ENCODE results near the gene CHRNE.
"Not testable (repeated sequence)": the region's sequence is repeated elsewhere in the genome, so short reads cannot be mapped to it uniquely, and the experiment has no call there.

Gene CHRNE

GRCh38 chr17:4887581-4887980 lies 15.3 kb downstream of the CHRNE start:
- no peak for DNase-seq (ENCODE audit: low read depth)

- no peak for DNase-seq (ENCODE audit: low read depth)
These were observed 16.1 kb downstream of the CHRNE start for GRCh38 chr17:4886830-4887229.

GRCh38 chr17:4884489-4884888 lies 18.4 kb downstream of the CHRNE start:
- no peak for DNase-seq (ENCODE audit: low read depth)

- DNase-seq (ENCODE audit: low read depth) = peak; percentile 36
These were observed 20.9 kb downstream of the CHRNE start for GRCh38 chr17:4881761-4882555.

GRCh38 chr17:4880857-4881256 lies 22.0 kb downstream of the CHRNE start:
- DNase-seq (ENCODE audit: low read depth) = no peak

- no peak for DNase-seq (ENCODE audit: low read depth)
These were observed 23.3 kb downstream of the CHRNE start for GRCh38 chr17:4879601-4880000.

- DNase-seq (ENCODE audit: low read depth) = no peak
These were observed 25.8 kb downstream of the CHRNE start for GRCh38 chr17:4877089-4877488.

- DNase-seq (ENCODE audit: low read depth) = no peak
These were observed 30.1 kb downstream of the CHRNE start for GRCh38 chr17:4872786-4873185.

GRCh38 chr17:4870855-4871254 lies 32.0 kb downstream of the CHRNE start:
- DNase-seq (ENCODE audit: low read depth) = no peak

- DNase-seq (ENCODE audit: low read depth) = not testable (repeated sequence)
These were observed 33.6 kb downstream of the CHRNE start for GRCh38 chr17:4869058-4869998.

- DNase-seq (ENCODE audit: low read depth) = not testable (repeated sequence)
These were observed 35.4 kb downstream of the CHRNE start for GRCh38 chr17:4867535-4867934.

- no peak for DNase-seq (ENCODE audit: low read depth)
These were observed 39.6 kb downstream of the CHRNE start for GRCh38 chr17:4863321-4863720.

- no peak for DNase-seq (ENCODE audit: low read depth)
These were observed 40.2 kb downstream of the CHRNE start for GRCh38 chr17:4862720-4863119.

GRCh38 chr17:4861052-4861451 lies 41.8 kb downstream of the CHRNE start:
- DNase-seq (ENCODE audit: low read depth) = no peak

- no peak for DNase-seq (ENCODE audit: low read depth)
These were observed 42.2 kb downstream of the CHRNE start for GRCh38 chr17:4860651-4861050.

- no peak for DNase-seq (ENCODE audit: low read depth)
These were observed 42.9 kb downstream of the CHRNE start for GRCh38 chr17:4859816-4860625.

- DNase-seq (ENCODE audit: low read depth) = no peak
These were observed 44.0 kb downstream of the CHRNE start for GRCh38 chr17:4858882-4859260.

- no peak for DNase-seq (ENCODE audit: low read depth)
These were observed 44.6 kb downstream of the CHRNE start for GRCh38 chr17:4858068-4858881.

GRCh38 chr17:4857347-4857746 lies 45.6 kb downstream of the CHRNE start:
- not testable (repeated sequence) for DNase-seq (ENCODE audit: low read depth)

- no peak for DNase-seq (ENCODE audit: low read depth)
These were observed 46.0 kb downstream of the CHRNE start for GRCh38 chr17:4856937-4857314.

- DNase-seq (ENCODE audit: low read depth) = no peak
These were observed 46.5 kb downstream of the CHRNE start for GRCh38 chr17:4856271-4856936.
